Endothelial cell (in vitro differentiated cells): ENCODE measurements around the gene TRIM67. TPM values are rescaled to one million over a fixed set of nuclear protein-coding genes. Genes with fewer than 3 reads are reported as not detected.

ENCODE experiments used
- DNase-seq: peaks from one replicate; pipeline ENCODE4 v3.0.0; 2021; ENCODE audit warnings: low spot score
- H3K27ac Mint-ChIP-seq: one replicate; pipeline ENCODE4 v1.8.0; 2021; ENCODE audit warnings: mixed read lengths, inconsistent platforms; ENCODE audit not compliant: unreplicated experiment
- H3K27me3 Mint-ChIP-seq: one replicate; pipeline ENCODE4 v1.8.0; 2021; ENCODE audit warnings: mild to moderate bottlenecking, moderate library complexity, mixed read lengths, inconsistent platforms; ENCODE audit not compliant: unreplicated experiment
- H3K36me3 Mint-ChIP-seq: one replicate; pipeline ENCODE4 v1.8.0; 2021; ENCODE audit warnings: mild to moderate bottlenecking, low read depth, mixed read lengths, inconsistent platforms; ENCODE audit not compliant: unreplicated experiment
- H3K4me1 Mint-ChIP-seq: one replicate; pipeline ENCODE4 v1.8.0; 2021; ENCODE audit warnings: mild to moderate bottlenecking, mixed read lengths, inconsistent platforms; ENCODE audit not compliant: unreplicated experiment
- H3K4me3 Mint-ChIP-seq: one replicate; pipeline ENCODE4 v1.8.0; 2021; ENCODE audit warnings: mild to moderate bottlenecking, mixed read lengths, inconsistent platforms; ENCODE audit not compliant: unreplicated experiment
- H3K9me3 Mint-ChIP-seq: one replicate; pipeline ENCODE4 v1.8.0; 2021; ENCODE audit warnings: mixed read lengths, inconsistent platforms; ENCODE audit not compliant: unreplicated experiment
- CTCF ChIP-seq: fragments of 200-600 bp; sonication (generic); IDR thresholded peaks from one replicate; pipeline ENCODE4 v1.5.0; 2021; ENCODE audit warnings: antibody characterized with exemption; ENCODE audit not compliant: unreplicated experiment
- total RNA-seq: library from RNA; stranded (reverse); fragmentation: NEBNext Ultra II Directional; extraction: Animal tissue kit (Norgen Biotek cat#: 25700); gene quantifications from one replicate; pipeline ENCODE4 v1.2.1, GENCODE V29; 2021; ENCODE audit not compliant: unreplicated experiment

The TRIM67 gene
- total RNA-seq, 1 donor from 2014 or later: 0.26 TPM

- Mint-ChIP-seq H3K4me3 (no peak overlapping the region), H3K4me1 (peaks cover 9% of the 10 kb centered on the region), H3K27ac (no peak overlapping the region), H3K36me3 (peaks cover 9% of the 10 kb centered on the region), H3K9me3 (no peaks in the 10 kb centered on the region), H3K27me3 (no peaks in the 10 kb centered on the region)
- DNase-seq: no peak
- TF ChIP-seq CTCF: no peak
These were observed 71.2 kb downstream of the TRIM67 start for GRCh38 chr1:231232870-231233734.

DNA sequence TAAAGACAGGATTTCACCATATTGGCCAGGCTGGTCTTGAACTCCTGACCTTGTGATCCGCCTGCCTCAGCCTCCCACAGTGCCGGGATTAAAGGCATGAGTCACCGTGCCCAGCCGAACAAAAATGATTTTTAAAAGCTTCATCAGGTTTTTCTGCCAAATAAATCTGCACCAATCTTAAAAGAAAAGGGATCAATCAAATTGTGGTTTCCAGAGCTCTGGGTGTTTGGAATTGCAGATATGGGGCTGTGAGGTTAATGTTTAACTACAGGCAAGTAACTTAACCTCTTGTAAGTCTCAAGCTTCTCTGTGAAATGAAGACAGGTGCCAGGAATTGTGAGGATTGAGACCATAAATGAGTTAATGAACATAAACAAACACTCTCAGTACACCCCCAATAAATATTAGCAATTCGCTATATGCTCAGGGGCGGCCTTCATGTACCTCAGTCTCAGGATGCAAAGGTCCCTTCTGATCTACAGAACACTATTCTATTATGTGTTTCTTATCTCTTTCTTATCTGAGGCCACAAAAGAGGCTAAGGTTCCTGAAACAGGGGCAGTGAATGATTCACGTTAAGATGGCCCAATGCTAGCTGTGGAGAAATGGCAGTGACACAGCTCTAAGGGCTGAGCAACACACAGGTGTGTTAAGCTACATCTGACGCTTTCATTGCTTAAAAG, 72.0 kb downstream of the TRIM67 start:
- Mint-ChIP-seq H3K36me3 (peaks cover 9% of the 10 kb centered on the region), H3K27ac (no peak overlapping the region), H3K4me3 (no peak overlapping the region), H3K27me3 (no peaks in the 10 kb centered on the region), H3K9me3 (no peaks in the 10 kb centered on the region), H3K4me1 (peaks cover 9% of the 10 kb centered on the region)
- DNase-seq: no peak
- no peak for TF ChIP-seq CTCF

DNA sequence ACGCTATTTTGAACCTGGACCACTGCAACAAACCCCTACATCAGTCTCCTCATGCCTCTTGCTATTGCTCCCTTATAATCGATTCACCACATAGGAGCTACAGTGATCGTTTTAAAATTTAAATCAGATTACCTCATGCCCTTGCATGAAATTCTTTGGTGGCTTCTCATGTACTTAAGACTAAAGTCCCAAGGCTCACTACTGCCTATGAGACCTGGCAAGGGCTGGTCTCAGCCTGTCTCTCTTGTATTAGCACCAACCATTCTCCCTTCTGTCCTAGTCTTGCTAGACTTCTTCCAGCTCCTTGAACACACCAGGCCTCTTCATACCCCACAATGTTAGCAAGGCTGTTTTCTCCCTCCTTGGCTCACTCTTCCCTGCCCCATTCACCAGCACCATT, 72.6 kb downstream of the TRIM67 start:
- no peak for DNase-seq
- Mint-ChIP-seq H3K36me3 (peaks cover 12% of the 10 kb centered on the region), H3K9me3 (no peaks in the 10 kb centered on the region), H3K4me1 (peaks cover 9% of the 10 kb centered on the region), H3K4me3 (no peak overlapping the region), H3K27ac (no peak overlapping the region), H3K27me3 (no peaks in the 10 kb centered on the region)
- no peak for TF ChIP-seq CTCF

DNA sequence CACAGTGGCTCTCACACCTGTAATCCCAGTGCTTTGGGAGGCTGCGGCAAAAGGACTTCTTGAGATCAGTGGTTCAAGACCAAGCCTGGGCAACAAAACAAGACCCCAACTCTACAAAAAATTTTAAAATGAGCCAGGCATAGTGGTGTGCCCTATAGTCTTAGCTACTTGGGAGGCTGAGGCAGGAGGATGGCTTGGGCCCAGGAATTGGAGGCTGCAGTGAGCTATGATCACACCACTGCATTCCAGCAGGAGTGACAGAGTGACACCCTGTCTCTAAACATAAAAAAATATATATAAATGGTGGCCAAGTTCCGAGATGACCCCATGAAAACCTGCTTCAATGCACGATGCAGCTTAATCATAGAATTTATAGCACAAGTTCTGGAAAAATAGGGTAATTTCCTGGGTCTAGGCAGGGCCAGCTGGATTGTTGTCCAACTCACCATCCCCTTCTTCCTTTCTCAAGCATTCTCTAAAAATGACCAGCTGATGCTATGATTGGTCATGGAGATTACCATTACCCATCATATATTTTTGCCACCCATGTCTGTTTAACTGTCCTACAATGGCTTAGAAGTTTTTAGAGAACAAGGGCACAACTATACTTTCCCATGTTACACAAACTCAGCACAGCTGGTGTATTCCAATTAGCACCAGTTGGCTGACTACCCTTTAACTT, 73.8 kb downstream of the TRIM67 start:
- H3K4me1 Mint-ChIP-seq: peaks cover 14% of the 10 kb centered on the region
- no peak overlapping the region for H3K27ac Mint-ChIP-seq
- H3K36me3 Mint-ChIP-seq: peaks cover 12% of the 10 kb centered on the region
- no peak for TF ChIP-seq CTCF
- no peaks in the 10 kb centered on the region for H3K9me3 Mint-ChIP-seq
- no peaks in the 10 kb centered on the region for H3K27me3 Mint-ChIP-seq
- no peak overlapping the region for H3K4me3 Mint-ChIP-seq
- DNase-seq: no peak
